GM18517 (cell line): ENCODE measurements around the gene CRACR2B.

ENCODE experiments used
- ATAC-seq: cut with Tn5 transposase; IDR thresholded peaks from one replicate; pipeline ENCODE4 v1.9.1; 2021; ENCODE audit warnings: mild to moderate bottlenecking, moderate library complexity; ENCODE audit not compliant: unreplicated experiment

CRACR2B gene

DNA sequence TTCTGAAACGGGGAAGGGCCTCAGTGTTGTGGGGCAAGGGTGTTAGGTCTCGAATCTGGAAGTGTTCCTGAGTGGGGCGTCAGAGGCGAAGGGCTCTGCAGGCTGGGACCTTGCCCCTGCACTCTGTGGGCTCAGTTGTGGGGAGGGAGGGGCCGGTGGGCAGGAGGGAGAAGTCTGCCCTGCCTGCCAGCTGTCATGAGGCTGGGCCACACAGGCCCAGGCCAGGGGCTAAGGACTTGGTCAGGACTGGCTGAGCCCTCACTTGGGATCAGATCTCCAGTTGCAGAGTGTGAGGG lies at the start of gene CRACR2B:
Gene CRACR2B (plus strand): TSS at position 23 of the 296 bp plus-strand sequence. CDS start 689 bp downstream, outside the sequence.
- ATAC-seq, result no peak

GRCh38 chr11:778976-779954 lies 48.5 kb upstream of the CRACR2B start:
- ATAC-seq, result no peak

- ATAC-seq, result no peak
Observed at GRCh38 chr11:779955-780532, 47.7 kb upstream of the CRACR2B start.

DNA sequence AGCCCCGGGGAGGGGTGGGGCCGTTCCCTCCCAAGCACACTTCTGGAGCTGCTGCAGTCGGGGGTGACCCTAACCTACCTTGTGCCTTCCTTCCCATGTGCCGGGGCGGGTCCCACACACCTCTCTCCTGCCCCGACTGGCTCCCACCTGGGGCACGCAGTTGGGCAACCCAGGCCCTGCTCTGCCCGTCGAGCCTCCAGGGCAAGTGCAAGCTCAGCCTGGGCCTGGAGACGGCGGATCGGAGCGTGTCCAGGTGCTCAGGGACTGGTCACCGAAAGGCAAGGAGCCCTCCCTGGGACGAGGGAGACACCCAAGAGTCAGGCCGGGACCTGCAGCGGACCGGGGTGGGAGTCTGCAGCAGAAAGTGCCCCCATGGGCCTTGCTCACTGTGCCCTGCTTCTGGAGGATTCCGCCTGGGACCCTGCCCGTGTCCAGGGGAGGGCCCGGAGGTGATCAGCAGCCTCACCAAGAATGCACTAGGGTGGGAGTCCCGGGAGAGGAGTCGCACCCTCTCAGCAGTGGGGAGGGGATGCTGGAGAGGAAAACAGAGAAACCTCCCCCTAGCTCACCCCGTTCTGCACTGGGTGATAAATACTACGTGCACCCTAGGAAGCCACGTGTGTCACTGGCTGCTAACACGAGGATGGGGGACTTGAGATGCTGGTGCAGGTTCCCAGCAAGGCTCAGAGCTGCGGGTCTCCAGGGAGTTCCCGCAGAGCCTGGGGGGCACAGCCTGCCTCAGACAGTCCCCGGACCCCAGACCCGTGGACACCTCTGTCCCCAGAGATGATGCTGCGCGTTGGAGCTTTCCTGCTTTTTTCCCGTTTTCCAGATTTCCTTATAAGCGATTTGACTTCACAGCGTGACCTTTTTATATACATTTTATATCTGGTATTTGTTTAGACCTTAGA lies 45.2 kb upstream of the CRACR2B start:
- ATAC-seq, result no peak

DNA sequence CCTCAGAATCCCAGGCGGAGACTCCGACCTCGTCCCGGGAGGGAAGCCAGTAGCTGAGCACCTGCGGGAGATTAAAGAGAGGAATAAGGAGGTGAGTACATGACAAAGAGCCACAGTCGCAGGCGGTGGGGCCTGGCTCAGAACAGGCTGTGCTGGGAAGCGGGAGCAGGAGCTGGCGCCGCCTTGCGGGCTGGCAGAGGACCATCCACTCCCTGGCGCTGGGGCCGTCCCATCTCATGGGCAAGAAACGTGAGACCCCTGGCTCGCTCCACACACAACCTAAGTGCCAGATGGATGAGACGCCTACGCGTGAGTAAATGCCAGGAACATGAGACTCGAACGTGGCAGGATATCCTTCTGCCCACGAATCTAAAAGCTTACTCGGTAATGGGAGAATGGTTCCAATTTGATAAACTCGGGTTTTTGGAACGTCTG lies 44.1 kb upstream of the CRACR2B start:
- ATAC-seq, result no peak

GRCh38 chr11:786235-787083 lies 41.3 kb upstream of the CRACR2B start:
- ATAC-seq, result no peak

- ATAC-seq, result no peak
Observed at GRCh38 chr11:787084-787675, 40.5 kb upstream of the CRACR2B start.

DNA sequence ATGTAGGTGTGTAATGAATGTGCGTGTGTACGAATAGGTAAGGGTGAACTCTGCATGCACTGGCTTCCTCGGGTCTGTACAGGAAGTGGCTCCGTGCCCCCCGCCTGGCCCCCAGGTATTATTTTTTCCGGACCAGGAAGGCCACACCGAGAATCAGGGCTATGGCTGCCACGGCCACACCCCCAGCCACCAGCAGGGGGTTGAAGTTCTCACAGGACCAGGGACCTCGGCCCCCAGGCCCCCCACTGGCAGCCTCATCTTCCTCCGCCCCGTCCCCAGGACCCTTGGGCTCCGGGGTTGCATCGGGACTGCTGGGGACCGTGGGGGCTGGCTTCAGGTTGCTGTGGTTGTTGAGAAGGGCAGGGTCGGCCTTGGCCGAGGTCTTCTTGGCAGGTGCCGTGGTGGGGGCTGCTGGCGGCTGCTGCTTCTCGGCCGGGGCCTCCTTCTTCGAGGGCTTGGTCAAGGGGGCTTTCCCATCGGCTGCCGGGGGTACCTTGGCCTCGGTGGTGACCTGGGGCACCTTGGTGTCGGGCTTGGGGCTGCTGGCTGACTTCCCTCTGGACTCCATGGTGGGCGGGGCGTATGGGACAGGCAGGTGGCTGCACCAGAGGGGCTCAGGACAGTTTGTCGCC lies 39.6 kb upstream of the CRACR2B start:
- ATAC-seq, result no peak

DNA sequence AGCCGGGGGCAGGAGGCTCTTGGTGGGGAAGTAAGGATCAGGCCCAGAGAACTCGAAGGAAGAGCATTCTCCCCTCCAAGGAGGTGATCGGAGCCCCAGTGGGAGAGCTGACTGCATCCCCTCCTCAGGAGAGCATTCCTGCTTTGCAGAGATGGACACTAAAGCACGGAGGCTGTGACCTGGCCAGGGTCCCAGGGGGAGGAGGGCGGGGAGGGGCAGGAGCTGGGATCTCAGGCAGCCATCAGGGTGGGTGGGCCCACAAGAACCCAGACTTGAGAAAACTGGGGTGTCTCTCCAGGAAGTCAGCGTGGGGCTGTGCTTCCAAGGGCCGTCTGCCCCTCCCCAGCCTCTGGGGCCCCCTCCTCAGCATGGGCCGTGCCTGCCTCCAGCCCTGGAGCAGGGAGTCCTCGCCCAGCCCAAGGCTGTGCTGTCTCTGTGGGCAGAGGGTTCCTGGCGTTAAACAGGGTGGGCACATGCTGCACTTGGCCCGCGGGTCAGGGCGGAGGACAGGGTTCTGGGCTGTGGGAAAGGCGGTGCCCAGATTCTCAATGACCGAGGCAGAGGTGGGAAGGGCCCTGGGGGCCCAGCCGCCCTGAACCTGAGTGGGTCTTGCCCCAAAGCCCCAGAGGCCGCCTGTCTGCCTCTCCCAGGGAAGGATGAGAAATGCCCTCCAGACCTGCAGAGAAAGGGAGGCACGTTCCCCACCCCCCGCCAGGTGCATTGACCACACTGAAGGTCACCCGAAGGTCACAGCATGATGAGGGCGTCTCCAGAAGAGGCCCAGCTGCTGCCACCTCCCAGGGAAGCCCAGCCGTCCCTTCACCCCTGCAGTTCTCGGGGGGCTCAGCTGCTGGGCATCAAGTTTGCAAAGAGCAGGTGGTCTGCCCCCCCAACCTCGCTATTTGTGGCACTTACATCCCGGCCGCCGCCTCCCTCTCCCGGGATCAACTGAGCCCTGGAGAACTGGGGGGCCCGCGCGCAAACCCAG lies 38.5 kb upstream of the CRACR2B start:
- ATAC-seq, result no peak

- no peak for ATAC-seq
Observed at GRCh38 chr11:789943-790342, 37.8 kb upstream of the CRACR2B start, which contains the start of gene CEND1. Gene CEND1 (minus strand): TSS chr11:790090. CDS start chr11:788576, 1,514 bp downstream.

DNA sequence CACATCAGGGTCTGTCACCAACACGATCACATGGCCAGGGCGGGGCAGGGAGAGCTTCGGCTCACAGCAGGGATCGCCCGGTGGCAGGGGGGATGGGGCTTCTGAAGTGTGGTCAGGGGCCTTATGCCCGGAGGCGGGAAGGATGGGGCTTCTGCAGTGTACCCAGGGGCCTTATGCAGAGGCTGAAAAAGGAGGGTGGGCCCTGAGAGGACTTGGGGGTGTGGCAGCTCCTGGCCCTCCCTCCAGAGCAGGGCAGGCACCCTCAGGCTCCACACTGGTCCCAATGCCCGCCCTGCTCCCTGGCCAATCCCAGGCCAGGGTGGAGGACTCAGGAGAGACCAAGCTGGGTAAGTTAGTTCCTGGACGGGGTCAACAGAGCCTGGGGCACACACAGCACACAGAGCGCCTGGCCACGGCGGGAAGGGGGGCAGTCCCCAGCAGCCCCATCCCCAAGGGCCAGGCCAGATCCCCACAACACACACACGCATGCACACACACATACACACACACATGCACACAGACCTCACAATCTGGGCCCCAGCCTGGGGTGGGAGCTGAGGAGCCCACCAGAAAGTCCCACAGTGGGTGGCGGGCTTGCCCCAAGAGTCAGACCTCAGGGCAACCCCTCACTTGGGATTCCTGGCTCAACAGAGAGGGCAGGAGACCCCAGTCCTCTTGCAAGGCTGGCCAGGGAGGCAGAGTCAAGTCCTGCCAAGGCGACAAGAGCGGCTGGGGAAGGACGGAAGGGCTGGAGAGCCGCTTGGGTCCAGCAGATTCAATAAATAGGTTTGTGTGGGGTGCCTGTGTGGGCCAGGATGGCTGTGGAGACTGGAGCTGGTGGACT lies 36.8 kb upstream of the CRACR2B start:
- no peak for ATAC-seq

- ATAC-seq, result no peak
Observed at GRCh38 chr11:791658-792534, 35.8 kb upstream of the CRACR2B start.

- no peak for ATAC-seq
Observed at GRCh38 chr11:792535-792821, 35.2 kb upstream of the CRACR2B start.

GRCh38 chr11:792873-793272 lies 34.8 kb upstream of the CRACR2B start:
- ATAC-seq, result no peak

- no peak for ATAC-seq
Observed at GRCh38 chr11:793556-793955, 34.2 kb upstream of the CRACR2B start.

DNA sequence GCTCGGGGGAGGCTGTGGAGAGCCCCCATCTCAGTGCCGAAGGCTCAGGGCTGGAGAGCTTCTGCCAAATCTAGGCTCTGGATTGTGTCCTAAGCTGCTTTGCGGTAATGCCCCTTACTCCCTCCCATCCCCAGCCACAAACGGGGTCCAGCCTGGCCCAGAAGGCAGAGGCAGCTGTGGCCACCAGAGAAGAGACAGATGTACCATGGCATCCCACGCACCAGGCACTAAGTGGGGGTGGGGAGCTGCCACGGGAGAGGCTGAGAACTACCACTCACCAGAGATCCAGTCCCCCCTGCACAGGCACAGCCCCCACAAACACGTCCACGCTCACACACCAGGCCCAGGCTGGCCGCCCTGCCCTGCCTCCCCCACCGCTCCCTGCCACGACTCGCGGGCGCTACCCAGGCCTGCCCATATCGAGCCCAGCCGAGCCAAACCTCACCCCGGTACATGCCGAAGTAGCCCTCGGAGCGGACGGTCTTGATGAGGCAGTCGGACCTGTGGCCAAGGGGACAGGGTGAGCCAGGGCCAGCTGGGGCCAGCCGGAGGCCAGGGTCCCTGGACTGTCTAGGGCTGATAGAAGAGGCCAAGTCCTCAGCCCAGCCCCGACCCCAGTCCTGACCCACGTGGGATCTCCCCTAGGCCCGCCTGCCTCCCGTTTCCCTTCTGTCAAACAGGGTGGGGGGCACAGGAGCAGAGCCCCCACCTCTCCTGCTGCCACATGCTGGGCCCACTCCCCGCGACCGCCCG lies 33.5 kb upstream of the CRACR2B start:
- no peak for ATAC-seq
